Measurements from ENCODE around the gene TRUB2.
A peak's percentile ranks its signal among the peaks of the same experiment; 100 is the strongest.

The TRUB2 gene

GRCh38 chr9:128322404-128323211, at the start of gene TRUB2, which contains the start of gene COQ4:
Gene TRUB2 (minus strand): TSS chr9:128322447. CDS start chr9:128322408, 39 bp downstream.
Gene COQ4 (plus strand): TSS chr9:128322839. CDS start chr9:128322859, 20 bp downstream.
- DNase-seq = peak; percentile 89

- DNase-seq = no peak
Observed at GRCh38 chr9:128371630-128372117, 49.4 kb upstream of the TRUB2 start.

- peak; percentile 93 for DNase-seq
Observed at GRCh38 chr9:128370752-128371629, 48.7 kb upstream of the TRUB2 start, which contains the start of gene URM1. Gene URM1 (plus strand): TSS chr9:128371374. CDS start chr9:128371381, 7 bp downstream.

- no peak for DNase-seq
Observed at GRCh38 chr9:128370367-128370751, 48.1 kb upstream of the TRUB2 start.

GRCh38 chr9:128369024-128369706, 46.9 kb upstream of the TRUB2 start:
- DNase-seq = no peak

GRCh38 chr9:128365525-128365924, 43.3 kb upstream of the TRUB2 start:
- no peak for DNase-seq

- DNase-seq = no peak
Observed at GRCh38 chr9:128362774-128363173, 40.5 kb upstream of the TRUB2 start.

- peak; percentile 59 for DNase-seq
Observed at GRCh38 chr9:128361986-128362646, 39.9 kb upstream of the TRUB2 start.

- DNase-seq = no peak
Observed at GRCh38 chr9:128361296-128361985, 39.2 kb upstream of the TRUB2 start.

GRCh38 chr9:128360826-128361225, 38.6 kb upstream of the TRUB2 start:
- DNase-seq = no peak

- no peak for DNase-seq
Observed at GRCh38 chr9:128358861-128359260, 36.6 kb upstream of the TRUB2 start.

- DNase-seq = no peak
Observed at GRCh38 chr9:128358090-128358489, 35.8 kb upstream of the TRUB2 start.

GRCh38 chr9:128355451-128355850, 33.2 kb upstream of the TRUB2 start:
- no peak for DNase-seq

GRCh38 chr9:128349772-128350171, 27.5 kb upstream of the TRUB2 start:
- DNase-seq = no peak

- DNase-seq = no peak
Observed at GRCh38 chr9:128349125-128349524, 26.9 kb upstream of the TRUB2 start.

GRCh38 chr9:128344931-128345605, 22.8 kb upstream of the TRUB2 start:
- DNase-seq = no peak

- DNase-seq = no peak
Observed at GRCh38 chr9:128343855-128344254, 21.6 kb upstream of the TRUB2 start.

- no peak for DNase-seq
Observed at GRCh38 chr9:128342971-128343680, 20.9 kb upstream of the TRUB2 start.

- peak; percentile 56 for DNase-seq
Observed at GRCh38 chr9:128341435-128341849, 19.2 kb upstream of the TRUB2 start.

GRCh38 chr9:128340691-128341434, 18.6 kb upstream of the TRUB2 start:
- DNase-seq = no peak
